ENCODE results near the gene HBE1. TPM values are rescaled to one million over a fixed set of nuclear protein-coding genes. Genes with fewer than 3 reads are reported as not detected.
A peak's percentile ranks its signal among the peaks of the same experiment; 100 is the strongest.

HBE1 gene
- total and polyA plus RNA-seq, 9 of the 15 experiments (the other 6 are each of a cell fraction or from before 2014, with no cell fraction given) = 612 to 10,250 (median 2,181) TPM

- TF ChIP-seq YY1 (IDR thresholded peaks at IDR 0.05; ENCODE audit: borderline replicate concordance in 1 of 3, control insufficient read depth in 1 of 3, extremely low read depth in 1 of 3, insufficient read depth in 3 of 3, insufficient read length in 1 of 3, insufficient replicate concordance in 2 of 3, low read depth in 1 of 3, low read length in 2 of 3) (peak; percentile 28 to 84 (median 42)), MAFG (tag; conservative IDR thresholded peaks at IDR 0.05) (peak; percentile 65), ZNF121 (CRISPR knock-in tag; conservative IDR thresholded peaks at IDR 0.05) (no peak), ZNF175 (CRISPR knock-in tag; IDR thresholded peaks at IDR 0.05; ENCODE audit: low read depth) (peak; percentile 73; the same call in 1 of the 2 replicates), ZNF780A (CRISPR knock-in tag; IDR thresholded peaks at IDR 0.05) (no peak), LEF1 (IDR thresholded peaks at IDR 0.05) (peak; percentile 65), THRB (CRISPR knock-in tag; conservative IDR thresholded peaks at IDR 0.05) (no peak), NFE2 (IDR thresholded peaks at IDR 0.05; ENCODE audit: low read depth) (peak; percentile 93), ZNF639 (CRISPR knock-in tag; conservative IDR thresholded peaks at IDR 0.05 in 1 of 2, IDR thresholded peaks at IDR 0.05 in 1 of 2) (peak in 1 of 2 experiments; percentile 73; a peak in 2 of 4 replicates)
Observed at GRCh38 chr11:5258543-5259262, 11.0 kb downstream of the HBE1 start (continued).

All from K562 (cell line).